ENCODE results near the gene RIC8A.

GRCh38 chr11:207208-207862, at the start of gene RIC8A, which contains the start of gene BET1L:
- TF ChIP-seq FOSL2 (IDR thresholded peaks at IDR 0.05) (no peak), FOSL2 (CRISPR knock-in tag; IDR thresholded peaks at IDR 0.05) (no peak), EP300 (IDR thresholded peaks at IDR 0.05) (no peak), POLR2A (IDR thresholded peaks at IDR 0.05; ENCODE audit: low read length) (peak; percentile 96), HDAC2 (IDR thresholded peaks at IDR 0.05) (no peak), BHLHE40 (IDR thresholded peaks at IDR 0.05; ENCODE audit: low read depth, low read length) (no peak), JUN (IDR thresholded peaks at IDR 0.05) (peak; percentile 78 to 95)

All from A549 (cell line).